Aorta (tissue), 5 donors: ENCODE measurements around the gene FADS3. TPM values are rescaled to one million over a fixed set of nuclear protein-coding genes. Genes with fewer than 3 reads are reported as not detected.

Source experiments
- ATAC-seq: fragments of 200-7000 bp; cut with Tn5 transposase; one replicate; pipeline ENCODE4 v1.9.1; 2022; ENCODE audit warnings: moderate library complexity; ENCODE audit not compliant: low FRiP score
- DNase-seq, 2 donors: peaks; one replicate each; pipeline ENCODE4 v3.0.0-alpha.2; 2020
- H3K27ac ChIP-seq, 2 donors: one replicate each; pipeline ENCODE4 v1.5.1; 2013; ENCODE audit warnings: low read length in 2 of 2, mild to moderate bottlenecking in 2 of 2, moderate library complexity in 2 of 2, control low read depth in 1 of 2, inconsistent platforms in 1 of 2, low read depth in 1 of 2
- H3K27me3 ChIP-seq, 2 donors: one replicate each; pipeline ENCODE4 v1.6.1; 2013; ENCODE audit warnings: control low read depth in 1 of 2, low read length in 1 of 2, mild to moderate bottlenecking in 1 of 2, moderate library complexity in 1 of 2; ENCODE audit not compliant: insufficient read depth in 2 of 2, control insufficient read depth in 1 of 2
- H3K36me3 ChIP-seq, 2 donors: one replicate each; pipeline ENCODE4 v1.6.1; 2013; ENCODE audit warnings: control low read depth in 1 of 2, low read length in 1 of 2, mild to moderate bottlenecking in 1 of 2; ENCODE audit not compliant: insufficient read depth in 2 of 2, control insufficient read depth in 1 of 2
- H3K4me1 ChIP-seq, 2 donors: one replicate each; pipeline ENCODE4 v1.6.1; 2013; ENCODE audit warnings: low read length in 2 of 2, control low read depth in 1 of 2, mild to moderate bottlenecking in 1 of 2, moderate library complexity in 1 of 2; ENCODE audit not compliant: insufficient read depth in 2 of 2, control insufficient read depth in 1 of 2
- H3K4me3 ChIP-seq, 2 donors: one replicate each; pipeline ENCODE4 v1.5.1; 2013; ENCODE audit warnings: low read length in 2 of 2, control low read depth in 1 of 2, mild to moderate bottlenecking in 1 of 2
- H3K9me3 ChIP-seq: one replicate; pipeline ENCODE4 v1.6.1; 2013; ENCODE audit warnings: mild to moderate bottlenecking, low read length; ENCODE audit not compliant: control insufficient read depth
- WGBS, 2 donors: extraction: QIAGEN DNeasy Blood & Tissue Kit; methylation state at CpG; one replicate each; pipeline ENCODE4 v1.1.7; 2013; 5-methylcytosine and 5-hydroxymethylcytosine counted together
- intact Hi-C, 2 donors: fragments of 100-400 bp; cut with DNase I; formaldehyde crosslinking; loops; one replicate each; pipeline versions ENCODE4 v1.14.2 to v1.15.0; 2022
- microRNA-seq, 2 donors: library from miRNA; unstranded; fragments of <30 nt; microRNA quantifications; one replicate each; pipeline ENCODE4 v1.2.0, GENCODE V29; 2020
- polyA plus RNA-seq, 2 donors: library from polyadenylated mRNA; stranded (reverse); fragments of 200-250 nt; gene quantifications; one replicate each; pipeline ENCODE4 v1.2.3, GENCODE V29; 2013
- total RNA-seq, 2 donors: library from RNA; stranded (reverse); fragmentation: NEBNext Ultra II Directional; extraction: Animal tissue kit (Norgen Biotek cat#: 25700); gene quantifications; one replicate each; pipeline ENCODE4 v1.2.1, GENCODE V29; 2021
- donor health status: healthy with polysubstance abuse.
- donor health status: Bipolar disorder and iron deficiency.
- donor health status: DM: no; HTN: no; CAD: no.
- donor health status: DM: no; HTN: no; CAD: no.
- donor health status: DM: yes; HTN: yes; CAD: no.

The FADS3 gene
- total and polyA plus RNA-seq, 4 donors = 33.8 to 402 (median 150) TPM

GRCh38 chr11:61828629-61829407 is 62.5 kb downstream of the FADS3 start:
- H3K36me3 ChIP-seq = no peaks in the 10 kb centered on the region
- H3K4me1 ChIP-seq = no peaks in the 10 kb centered on the region
- H3K27ac ChIP-seq = peak overlapping the region; percentile 48 to 88
- intact Hi-C loops = loop anchor here in 1 of 2 donors (5.0 kb wide), 1 partner anchor 63 kb away; the partner anchor contains the start of gene FADS3
- peak overlapping the region; percentile 61 to 67 for H3K4me3 ChIP-seq
- WGBS, 2 donors = 0 to 1% methylated on average over 53 to 55 of the region's 55 CpGs
- ATAC-seq (peak; percentile 55), DNase-seq (peak; percentile 64 to 79)
- no peaks in the 10 kb centered on the region for H3K9me3 ChIP-seq
- no peaks in the 10 kb centered on the region for H3K27me3 ChIP-seq

- 0% methylated on average over 16 of the region's 16 CpGs for WGBS, 2 donors
- DNase-seq = no peak
- H3K27me3 ChIP-seq = no peaks in the 10 kb centered on the region
- H3K4me1 ChIP-seq = no peaks in the 10 kb centered on the region
- peak overlapping the region; percentile 61 to 67 for H3K4me3 ChIP-seq
- H3K9me3 ChIP-seq = no peaks in the 10 kb centered on the region
- intact Hi-C loops = loop anchor here in 1 of 2 donors (5.0 kb wide), 1 partner anchor 64 kb away; the partner anchor contains the start of gene FADS3
- H3K27ac ChIP-seq = peak overlapping the region; percentile 48 to 88
- H3K36me3 ChIP-seq = no peaks in the 10 kb centered on the region
- ATAC-seq = no peak
Observed at GRCh38 chr11:61828379-61828628, 63.0 kb downstream of the FADS3 start.

- H3K27ac ChIP-seq = peak within 1 kb of the TSS; percentile 48 to 88
- WGBS, 2 donors = 0 to 1% methylated on average over 74 to 83 of the region's 83 CpGs
- intact Hi-C loops = loop anchor here in 1 of 2 donors (5.0 kb wide), 1 partner anchor 65 kb away; the partner anchor contains the start of gene FADS3
- DNase-seq (peak; percentile 98 to 99), ATAC-seq (peak; percentile 89)
- no peaks in the 10 kb centered on the region for H3K36me3 ChIP-seq
- H3K9me3 ChIP-seq = no peaks in the 10 kb centered on the region
- H3K27me3 ChIP-seq = no peaks in the 10 kb centered on the region
- H3K4me3 ChIP-seq = peak within 1 kb of the TSS; percentile 61 to 67
- no peaks in the 10 kb centered on the region for H3K4me1 ChIP-seq
Observed at GRCh38 chr11:61827571-61828378, 63.6 kb downstream of the FADS3 start, which contains the start of gene FADS2. Gene FADS2, plus strand, starts transcription at chr11:61828300. Its CDS starts 91 bp downstream, at chr11:61828391.

GRCh38 chr11:61826930-61827570 is 64.3 kb downstream of the FADS3 start:
- ATAC-seq (no peak), DNase-seq (peak in 1 of 2 donors; percentile 67)
- Histone ChIP-seq H3K4me3 (peak overlapping the region; percentile 45 to 64), H3K27me3 (no peaks in the 10 kb centered on the region), H3K36me3 (no peaks in the 10 kb centered on the region), H3K9me3 (no peaks in the 10 kb centered on the region), H3K4me1 (no peaks in the 10 kb centered on the region), H3K27ac (peak overlapping the region; percentile 31 to 69)
- WGBS, 2 donors = 15% methylated on average over 23 of the region's 23 CpGs
- intact Hi-C loops = loop anchor here in 1 of 2 donors (5.0 kb wide), 1 partner anchor 65 kb away; the partner anchor contains the start of gene FADS3

Small RNAs within 50 kb of the gene (microRNA-seq; reads per million reads assigned to microRNA genes)
- gene MIR6746 = 0 to 1.2 reads per million in 2 donors

Other genes starting within 250 kb of the FADS3 start
- 1 to 10 TPM; 1.4 to 3.5 TPM for gene DAGLA, start 211.2 kb downstream of the FADS3 start, total RNA-seq
- under 1 TPM; 0.51 to 0.63 TPM for gene DAGLA, start 211.2 kb downstream of the FADS3 start, polyA plus RNA-seq
- 1 to 10 TPM in 1 of 2 donors, under 1 TPM in 1; 0.23 to 1.1 TPM for gene MYRF, start 138.9 kb downstream of the FADS3 start, total RNA-seq
- gene MYRF, start 138.9 kb downstream of the FADS3 start, polyA plus RNA-seq = 1 to 10 TPM in 1 of 2 donors, under 1 TPM in 1; 0.92 to 2.3 TPM
- 10 to 100 TPM; 73.2 to 84.1 TPM for gene TMEM258, start 98.9 kb downstream of the FADS3 start, total RNA-seq
- 100 to 1,000 TPM; 189 to 213 TPM for gene TMEM258, start 98.9 kb downstream of the FADS3 start, polyA plus RNA-seq
- 1 to 10 TPM; 5.5 to 6.9 TPM for gene FEN1, start 98.6 kb downstream of the FADS3 start, total RNA-seq
- gene FEN1, start 98.6 kb downstream of the FADS3 start, polyA plus RNA-seq = 1 to 10 TPM; 3.5 to 4.9 TPM
- gene FADS1, start 74.5 kb downstream of the FADS3 start, total RNA-seq = 10 to 100 TPM; 50.4 to 61.1 TPM
- 10 to 100 TPM; 11.8 to 13.7 TPM for gene FADS1, start 74.5 kb downstream of the FADS3 start, polyA plus RNA-seq
- gene FADS2, start 63.2 kb downstream of the FADS3 start, total RNA-seq = 100 to 1,000 TPM in 1 of 2 donors, 10 to 100 TPM in 1; 89.7 to 167 TPM
- gene FADS2, start 63.2 kb downstream of the FADS3 start, polyA plus RNA-seq = 10 to 100 TPM; 38.2 to 71.4 TPM
- 10 to 100 TPM; 23.8 to 45.2 TPM for gene RAB3IL1, start 26.0 kb upstream of the FADS3 start, total RNA-seq
- gene RAB3IL1, start 26.0 kb upstream of the FADS3 start, polyA plus RNA-seq = 10 to 100 TPM in 1 of 2 donors, 1 to 10 TPM in 1; 6.4 to 11.4 TPM
- 1 to 10 TPM; 3.9 to 8.0 TPM for gene BEST1, start 58.8 kb upstream of the FADS3 start, total RNA-seq
- 1 to 10 TPM; 3.5 to 4.1 TPM for gene BEST1, start 58.8 kb upstream of the FADS3 start, polyA plus RNA-seq
- 1,000 to 10,000 TPM; 2,602 to 2,677 TPM for gene FTH1, start 76.1 kb upstream of the FADS3 start, total RNA-seq
- gene FTH1, start 76.1 kb upstream of the FADS3 start, polyA plus RNA-seq = 1,000 to 10,000 TPM; 5,184 to 9,506 TPM
- 10 to 100 TPM; 17.8 to 19.8 TPM for gene INCENP, start 232.5 kb upstream of the FADS3 start, total RNA-seq
- 1 to 10 TPM; 3.5 to 7.2 TPM for gene INCENP, start 232.5 kb upstream of the FADS3 start, polyA plus RNA-seq